Measurements from ENCODE around the gene TAS1R3.

DNA sequence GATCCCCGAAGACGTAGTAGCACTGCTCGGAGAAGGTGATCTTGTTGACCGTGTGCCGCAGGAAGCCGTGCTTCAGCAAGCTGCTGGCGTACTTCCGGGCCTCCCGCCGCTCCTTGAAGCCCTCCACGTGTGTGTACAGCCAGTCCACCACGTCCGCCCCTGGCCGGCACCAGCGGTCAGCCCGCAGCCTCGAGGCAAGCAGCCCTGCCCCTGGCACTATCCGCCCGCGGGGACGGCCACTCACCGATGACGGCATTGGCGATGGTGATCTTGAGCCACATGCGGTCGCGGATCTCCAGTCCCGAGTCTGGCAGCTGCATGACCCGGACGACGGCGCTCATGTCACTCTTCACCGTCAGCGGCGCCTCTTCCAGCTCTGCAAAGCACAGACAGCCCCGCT is 7.2 kb downstream of the TAS1R3 start:
- TF ChIP-seq, protein P1, sequence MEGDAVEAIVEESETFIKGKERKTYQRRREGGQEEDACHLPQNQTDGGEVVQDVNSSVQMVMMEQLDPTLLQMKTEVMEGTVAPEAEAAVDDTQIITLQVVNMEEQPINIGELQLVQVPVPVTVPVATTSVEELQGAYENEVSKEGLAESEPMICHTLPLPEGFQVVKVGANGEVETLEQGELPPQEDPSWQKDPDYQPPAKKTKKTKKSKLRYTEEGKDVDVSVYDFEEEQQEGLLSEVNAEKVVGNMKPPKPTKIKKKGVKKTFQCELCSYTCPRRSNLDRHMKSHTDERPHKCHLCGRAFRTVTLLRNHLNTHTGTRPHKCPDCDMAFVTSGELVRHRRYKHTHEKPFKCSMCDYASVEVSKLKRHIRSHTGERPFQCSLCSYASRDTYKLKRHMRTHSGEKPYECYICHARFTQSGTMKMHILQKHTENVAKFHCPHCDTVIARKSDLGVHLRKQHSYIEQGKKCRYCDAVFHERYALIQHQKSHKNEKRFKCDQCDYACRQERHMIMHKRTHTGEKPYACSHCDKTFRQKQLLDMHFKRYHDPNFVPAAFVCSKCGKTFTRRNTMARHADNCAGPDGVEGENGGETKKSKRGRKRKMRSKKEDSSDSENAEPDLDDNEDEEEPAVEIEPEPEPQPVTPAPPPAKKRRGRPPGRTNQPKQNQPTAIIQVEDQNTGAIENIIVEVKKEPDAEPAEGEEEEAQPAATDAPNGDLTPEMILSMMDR (conservative IDR thresholded peaks at IDR 0.05 in 1 of 2, IDR thresholded peaks at IDR 0.05 in 1 of 2; ENCODE audit: extremely low read depth in 1 of 2, insufficient read depth in 1 of 2, low read depth in 1 of 2, low read length in 2 of 2): no peak
- no peak for TF ChIP-seq EZH2 (IDR thresholded peaks at IDR 0.05; ENCODE audit: borderline replicate concordance, low read length)
